Epithelial cell of esophagus (primary cell): ENCODE measurements around the gene PIH1D2.
"Not testable (repeated sequence)": the region's sequence is repeated elsewhere in the genome, so short reads cannot be mapped to it uniquely, and the experiment has no call there.

ENCODE experiments used
- DNase-seq: peaks from one replicate; pipeline ENCODE4 v3.0.0; 2010; ENCODE audit warnings: low read depth
- H3K4me3 ChIP-seq: 2 replicates; pipeline ENCODE4 v1.5.1; 2011; ENCODE audit warnings: mild to moderate bottlenecking, low read length, control low read depth
- TF ChIP-seq, protein P1 (sequence below): IDR thresholded peaks from 2 replicates; pipeline ENCODE4 v1.5.1; 2011; ENCODE audit warnings: low read depth, mild to moderate bottlenecking, low read length, control low read depth, inconsistent platforms; ENCODE audit not compliant: insufficient read depth; ENCODE audit errors: missing control alignments

Gene PIH1D2

DNA sequence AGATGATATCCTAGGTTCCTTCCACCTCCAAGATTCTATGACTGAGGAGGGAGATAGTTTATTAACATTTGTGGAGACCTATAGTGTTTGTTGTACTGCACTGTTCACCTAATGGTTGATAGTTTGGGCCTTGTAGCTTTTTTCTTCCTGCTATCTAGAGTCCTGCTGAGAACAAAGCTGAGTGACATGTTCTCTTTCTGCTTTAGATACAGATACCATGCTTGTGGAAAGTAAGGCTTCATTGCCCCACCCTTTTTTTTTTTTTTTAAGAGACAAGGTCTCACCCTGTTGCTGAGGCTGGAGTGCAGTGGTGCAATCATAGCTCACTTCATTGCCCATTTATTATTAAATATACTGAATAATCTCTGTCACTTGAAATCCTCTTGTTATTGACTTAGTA lies 36.3 kb downstream of the PIH1D2 start:
- H3K4me3 ChIP-seq, result no peak overlapping the region
- no peak for DNase-seq
- TF ChIP-seq, protein P1, sequence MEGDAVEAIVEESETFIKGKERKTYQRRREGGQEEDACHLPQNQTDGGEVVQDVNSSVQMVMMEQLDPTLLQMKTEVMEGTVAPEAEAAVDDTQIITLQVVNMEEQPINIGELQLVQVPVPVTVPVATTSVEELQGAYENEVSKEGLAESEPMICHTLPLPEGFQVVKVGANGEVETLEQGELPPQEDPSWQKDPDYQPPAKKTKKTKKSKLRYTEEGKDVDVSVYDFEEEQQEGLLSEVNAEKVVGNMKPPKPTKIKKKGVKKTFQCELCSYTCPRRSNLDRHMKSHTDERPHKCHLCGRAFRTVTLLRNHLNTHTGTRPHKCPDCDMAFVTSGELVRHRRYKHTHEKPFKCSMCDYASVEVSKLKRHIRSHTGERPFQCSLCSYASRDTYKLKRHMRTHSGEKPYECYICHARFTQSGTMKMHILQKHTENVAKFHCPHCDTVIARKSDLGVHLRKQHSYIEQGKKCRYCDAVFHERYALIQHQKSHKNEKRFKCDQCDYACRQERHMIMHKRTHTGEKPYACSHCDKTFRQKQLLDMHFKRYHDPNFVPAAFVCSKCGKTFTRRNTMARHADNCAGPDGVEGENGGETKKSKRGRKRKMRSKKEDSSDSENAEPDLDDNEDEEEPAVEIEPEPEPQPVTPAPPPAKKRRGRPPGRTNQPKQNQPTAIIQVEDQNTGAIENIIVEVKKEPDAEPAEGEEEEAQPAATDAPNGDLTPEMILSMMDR, result no peak

DNA sequence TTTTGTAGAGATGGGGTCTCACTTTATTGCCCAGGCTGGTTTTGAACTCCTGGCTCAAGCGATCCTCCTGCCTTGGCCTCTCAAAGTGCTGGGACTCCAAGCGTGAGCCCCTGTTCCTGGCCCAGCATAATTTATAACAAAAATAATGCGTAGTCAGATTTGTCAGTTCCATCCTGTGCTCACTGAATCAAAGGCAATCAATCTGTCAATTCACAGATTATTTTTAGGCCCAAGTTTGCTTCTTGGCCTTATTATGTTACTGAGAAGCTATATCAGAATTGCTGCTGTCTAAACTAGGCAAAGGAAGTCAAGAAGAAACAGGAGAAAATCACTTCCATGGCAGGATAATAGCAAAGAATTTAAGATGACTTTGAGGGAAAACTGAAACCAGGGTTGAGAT lies 39.9 kb downstream of the PIH1D2 start:
- TF ChIP-seq, protein P1, result no peak
- no peak overlapping the region for H3K4me3 ChIP-seq
- DNase-seq, result no peak

DNA sequence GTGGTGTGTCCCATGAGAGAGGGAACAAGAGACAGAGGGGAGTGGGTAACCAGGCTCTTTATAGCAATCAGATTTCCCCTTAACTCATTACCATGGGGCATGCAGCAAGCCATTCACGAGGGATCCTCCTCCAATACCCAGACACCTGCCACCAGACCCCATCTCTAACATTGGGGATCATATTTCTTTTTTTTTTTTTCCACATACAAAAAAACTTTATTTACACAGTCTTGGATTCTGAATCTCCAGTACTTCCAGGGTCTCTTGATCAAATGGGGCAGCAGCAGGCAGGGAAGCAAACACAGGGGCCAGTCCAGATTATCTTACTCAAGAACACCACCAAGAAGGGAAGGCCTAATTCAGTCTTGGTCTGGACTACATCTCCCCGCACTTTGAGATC lies 44.4 kb downstream of the PIH1D2 start:
- TF ChIP-seq, protein P1, result no peak
- H3K4me3 ChIP-seq, result no peak overlapping the region
- no peak for DNase-seq

DNA sequence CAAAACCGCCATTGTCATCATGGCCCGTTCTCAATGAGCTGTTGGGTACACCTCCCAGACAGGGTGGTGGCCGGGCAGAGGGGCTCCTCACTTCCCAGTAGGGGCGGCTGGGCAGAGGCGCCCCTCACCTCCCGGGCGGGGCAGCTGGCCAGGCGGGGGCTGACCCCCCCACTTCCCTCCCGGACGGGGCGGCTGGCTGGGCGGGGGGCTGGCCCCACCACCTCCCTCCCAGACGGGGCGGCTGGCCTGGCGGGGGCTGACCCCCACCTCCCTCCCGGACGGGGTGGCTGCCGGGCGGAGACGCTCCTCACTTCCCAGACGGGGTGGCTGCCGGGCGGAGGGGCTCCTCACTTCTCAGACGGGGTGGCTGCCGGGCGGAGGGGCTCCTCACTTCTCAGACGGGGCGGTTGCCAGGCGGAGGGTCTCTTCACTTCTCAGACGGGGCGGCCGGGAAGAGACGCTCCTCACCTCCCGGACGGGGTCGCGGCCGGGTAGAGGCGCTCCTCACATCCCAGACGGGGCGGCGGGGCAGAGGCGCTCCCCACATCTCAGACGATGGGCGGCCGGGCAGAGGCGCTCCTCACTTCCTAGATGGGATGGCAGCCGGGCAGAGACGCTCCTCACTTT lies 46.9 kb downstream of the PIH1D2 start:
- DNase-seq, H3K4me3 ChIP-seq: not testable (repeated sequence)

DNA sequence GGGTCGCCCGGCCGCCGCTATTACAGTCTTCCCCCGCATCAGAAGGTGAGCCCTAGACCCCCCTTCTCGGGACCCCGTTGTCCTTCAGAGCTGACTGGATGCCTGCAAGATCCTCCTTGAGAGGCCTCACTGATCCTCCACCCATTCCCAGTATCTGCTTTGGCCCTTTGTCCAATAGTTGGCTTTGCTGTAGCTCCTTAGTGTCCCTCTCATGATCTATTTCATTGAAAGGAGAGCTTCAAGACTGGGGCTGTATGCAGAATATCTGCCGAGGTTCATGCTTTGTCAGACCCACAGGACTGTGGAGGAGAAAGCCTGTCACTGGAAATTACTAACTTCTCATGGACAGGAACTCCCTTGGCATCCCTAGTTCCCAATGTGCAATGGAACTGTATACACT lies 48.1 kb downstream of the PIH1D2 start:
- peak; percentile 19 for DNase-seq
- TF ChIP-seq, protein P1, result no peak
- peak overlapping the region; percentile 93 for H3K4me3 ChIP-seq

DNA sequence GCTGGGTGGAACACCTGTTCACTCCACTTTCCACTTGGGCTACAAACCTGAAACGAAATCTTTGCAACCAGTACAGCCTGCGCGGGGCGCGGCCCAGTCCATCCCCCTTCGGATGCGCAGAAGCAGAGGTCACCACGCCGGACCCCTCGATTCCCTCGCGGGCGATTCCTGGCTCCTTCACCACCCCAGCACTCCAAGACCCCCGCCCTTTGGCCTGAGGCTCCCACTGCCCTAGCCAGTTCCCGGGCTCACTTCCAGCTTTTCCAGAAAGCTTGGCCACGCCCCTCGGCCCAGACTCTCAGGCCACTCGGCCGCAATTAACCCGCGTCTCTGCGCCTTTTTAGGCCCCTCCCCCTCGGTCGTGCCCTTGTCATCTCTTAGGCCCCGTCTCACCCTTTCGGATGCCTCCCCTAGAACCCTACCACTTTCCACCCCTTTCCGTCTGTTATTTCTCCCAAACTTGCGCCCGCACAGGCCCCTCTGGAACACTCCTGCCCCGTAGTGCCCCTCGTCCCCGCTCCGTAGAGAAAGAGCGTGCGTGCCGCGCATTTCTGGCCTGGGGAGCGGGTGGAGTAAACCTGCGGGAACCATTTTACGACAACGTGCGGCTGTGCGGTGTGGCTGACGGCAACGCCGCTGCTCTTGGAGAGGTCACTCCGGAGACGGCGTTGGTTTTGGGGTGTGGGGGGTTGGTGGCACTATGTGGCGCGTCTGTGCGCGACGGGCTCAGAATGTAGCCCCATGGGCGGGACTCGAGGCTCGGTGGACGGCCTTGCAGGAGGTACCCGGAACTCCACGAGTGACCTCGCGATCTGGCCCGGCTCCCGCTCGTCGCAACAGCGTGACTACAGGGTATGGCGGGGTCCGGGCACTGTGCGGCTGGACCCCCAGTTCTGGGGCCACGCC lies 48.8 kb downstream of the PIH1D2 start, which contains the start of gene DLAT:
TSS of gene DLAT (plus strand) at position 636 of the 906 bp plus-strand sequence. CDS start at position 701, 65 bp downstream.
- H3K4me3 ChIP-seq, result peak within 1 kb of the TSS; percentile 93
- DNase-seq, result peak; percentile 77
- TF ChIP-seq, protein P1, result no peak

DNA sequence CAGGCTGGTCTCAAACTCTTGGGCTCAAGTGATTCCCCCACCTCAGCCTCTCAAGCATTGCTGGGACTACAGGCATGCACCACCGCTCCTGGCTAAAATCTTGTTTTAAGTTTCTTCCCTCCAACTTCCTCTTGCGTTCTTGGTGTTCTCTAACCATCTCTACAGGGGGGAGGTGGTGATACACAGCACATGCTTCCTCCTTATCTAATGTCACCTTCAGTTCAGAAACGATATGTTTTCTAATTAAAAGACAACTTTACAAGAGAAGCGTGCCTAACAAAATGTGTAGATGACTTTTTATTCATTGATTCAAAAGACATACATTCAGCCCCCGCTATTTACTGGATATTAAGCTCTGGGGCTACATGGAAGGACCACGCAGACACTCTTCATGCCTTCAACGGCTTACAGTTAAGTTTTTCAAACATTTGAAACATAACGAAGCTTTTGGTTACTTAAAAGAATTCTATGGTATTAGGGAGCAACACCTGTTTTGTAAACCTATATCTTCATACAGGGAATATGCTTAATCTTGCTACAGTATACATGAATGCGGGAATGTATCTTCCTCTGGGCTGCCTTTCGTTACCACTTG lies 49.5 kb downstream of the PIH1D2 start:
- DNase-seq, result no peak
- H3K4me3 ChIP-seq, result peak overlapping the region; percentile 93
- TF ChIP-seq, protein P1, result no peak
